Epithelial cell of proximal tubule (primary cell): ENCODE measurements around the gene EHMT2. TPM values are rescaled to one million over a fixed set of nuclear protein-coding genes. Genes with fewer than 3 reads are reported as not detected.

ENCODE experiments used
- DNase-seq: peaks from one replicate; pipeline ENCODE4 v3.0.0-alpha.2; 2011; ENCODE audit warnings: low read depth
- H3K4me3 ChIP-seq: 2 replicates; pipeline ENCODE4 v1.5.1; 2011; ENCODE audit warnings: low read depth, mild to moderate bottlenecking, low read length
- CTCF ChIP-seq: conservative IDR thresholded peaks from 2 replicates; pipeline ENCODE4 v1.5.1; 2012; ENCODE audit warnings: low read depth, mild to moderate bottlenecking, low read length
- total RNA-seq: library from RNA; depleted of rRNA; stranded (reverse); fragments of >200 nt; gene quantifications from 2 replicates; pipeline ENCODE4 v1.2.3, GENCODE V29; 2015

EHMT2 gene
- total RNA-seq, 1 donor from 2014 or later, result 44.0 TPM

DNA sequence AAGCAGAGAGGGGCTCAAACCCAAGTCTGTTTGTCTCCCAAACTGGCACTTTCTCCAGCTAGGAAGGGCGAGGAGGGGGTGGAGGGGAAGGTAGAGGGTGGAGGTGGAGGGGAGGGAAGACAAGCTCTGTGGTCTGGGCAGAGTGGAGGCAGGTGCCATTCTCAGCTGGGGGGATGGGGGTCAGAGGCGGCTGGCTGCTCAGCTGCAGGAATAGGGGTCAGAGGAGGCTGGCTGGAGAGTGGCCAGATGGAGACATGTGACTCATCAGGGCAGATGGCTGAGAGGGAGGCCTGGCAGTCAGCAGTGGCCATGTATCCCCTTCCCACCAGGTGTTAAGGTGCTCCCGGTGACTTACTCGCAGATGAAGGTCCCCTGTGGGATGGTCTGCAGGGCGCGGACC is 15.2 kb downstream of the EHMT2 start:
- no peak for DNase-seq
- TF ChIP-seq CTCF, result no peak
- H3K4me3 ChIP-seq, result no peak overlapping the region

DNA sequence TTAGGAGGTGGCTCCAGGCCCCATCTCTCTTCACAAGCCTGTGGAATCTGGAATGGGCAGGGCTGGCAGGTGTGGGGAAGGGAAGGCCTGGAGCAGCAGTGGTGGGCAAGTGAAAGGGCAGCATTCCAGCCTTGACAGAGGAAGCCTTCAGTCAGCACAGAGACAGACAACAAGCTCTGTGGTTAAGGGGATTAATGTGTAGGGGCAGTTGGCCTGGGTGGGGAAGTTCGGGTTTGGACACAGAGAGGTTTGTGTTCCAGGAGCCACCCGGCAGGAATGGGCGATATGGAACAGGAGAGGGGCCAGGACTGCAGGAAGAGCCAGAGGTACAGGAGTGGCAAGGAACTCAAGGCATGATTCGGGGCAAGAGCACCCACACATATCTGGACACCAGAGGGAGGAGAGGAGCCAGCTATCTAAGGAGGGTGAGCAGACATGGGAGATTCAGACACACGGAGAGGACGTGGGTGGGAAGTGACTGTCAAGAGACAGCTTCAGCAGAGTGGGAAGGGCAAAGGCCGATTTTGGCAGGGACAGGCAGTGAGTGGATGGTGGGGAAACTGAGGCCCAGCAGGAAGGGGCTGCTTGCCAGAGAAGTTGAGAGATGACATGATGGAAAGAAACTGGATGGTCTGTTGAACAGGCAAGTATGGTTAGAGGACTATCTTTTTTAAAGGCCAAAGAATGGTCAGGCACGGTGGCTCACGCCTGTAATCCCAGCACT is 16.2 kb downstream of the EHMT2 start:
- H3K4me3 ChIP-seq, result no peak overlapping the region
- TF ChIP-seq CTCF, result no peak
- DNase-seq, result no peak

DNA sequence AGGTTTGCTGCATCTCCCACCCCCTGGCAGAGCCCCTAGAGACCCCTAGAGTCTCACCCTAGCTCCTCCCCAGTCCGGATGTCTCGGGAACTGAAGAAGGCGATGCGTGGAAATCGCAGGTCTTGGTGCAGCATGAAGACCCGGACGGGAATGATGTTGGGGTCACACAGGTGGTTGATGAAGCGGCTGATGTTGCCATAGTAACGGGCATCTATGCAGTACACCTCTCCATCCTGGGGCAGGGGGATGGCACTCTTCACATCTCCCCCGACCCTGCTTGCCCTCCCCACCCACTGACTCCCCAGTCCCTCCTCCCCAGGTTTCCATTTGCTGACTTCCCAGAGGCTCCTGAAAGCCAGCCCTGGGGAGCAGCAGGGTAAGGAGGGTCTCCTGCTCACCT is 16.9 kb downstream of the EHMT2 start:
- no peak overlapping the region for H3K4me3 ChIP-seq
- DNase-seq, result no peak
- no peak for TF ChIP-seq CTCF

DNA sequence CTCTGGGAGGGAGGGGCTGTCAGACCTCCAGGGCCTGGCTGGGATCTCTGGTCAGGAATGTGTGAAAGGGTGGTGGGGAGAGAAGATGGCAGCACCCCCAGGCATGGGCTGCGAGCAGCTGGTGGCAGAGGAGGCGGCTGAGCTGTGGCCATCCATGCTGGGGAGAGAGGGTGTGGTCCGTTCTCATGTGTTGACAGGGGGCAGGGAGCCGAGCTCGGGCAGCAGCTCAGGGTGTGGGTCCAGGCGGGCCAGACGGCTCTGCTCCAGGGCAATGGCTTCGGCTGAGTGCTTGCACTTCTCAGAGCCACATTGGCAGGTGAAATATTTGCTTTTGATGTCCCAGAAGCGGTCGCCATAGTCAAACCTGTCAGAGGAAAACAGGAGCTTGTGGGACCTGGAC is 17.6 kb downstream of the EHMT2 start:
- DNase-seq, result no peak
- no peak for TF ChIP-seq CTCF

DNA sequence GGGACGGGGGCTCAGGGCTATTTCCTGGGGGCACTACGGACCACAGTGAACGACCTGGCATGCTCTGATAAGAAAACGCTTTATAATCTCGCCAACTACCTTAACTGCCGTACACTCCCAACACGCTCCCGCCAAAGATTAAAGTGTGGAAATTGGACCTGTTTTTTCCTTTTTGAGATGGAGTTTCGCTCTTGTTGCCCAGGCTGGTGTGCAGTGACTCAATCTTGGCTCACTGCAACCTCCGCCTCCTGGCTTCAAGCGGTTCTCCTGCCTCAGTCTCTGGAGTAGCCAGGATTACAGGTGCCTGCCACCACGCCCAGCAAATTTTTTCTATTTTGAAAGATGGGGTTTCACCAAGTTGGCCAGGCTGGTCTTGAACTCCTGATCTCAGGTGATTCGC is 18.4 kb downstream of the EHMT2 start:
- DNase-seq, result no peak
- TF ChIP-seq CTCF, result no peak
- H3K4me3 ChIP-seq, result no peak overlapping the region

More for the DNA sequence above, 17.6 kb downstream of the EHMT2 start:
- no peak overlapping the region for H3K4me3 ChIP-seq

DNA sequence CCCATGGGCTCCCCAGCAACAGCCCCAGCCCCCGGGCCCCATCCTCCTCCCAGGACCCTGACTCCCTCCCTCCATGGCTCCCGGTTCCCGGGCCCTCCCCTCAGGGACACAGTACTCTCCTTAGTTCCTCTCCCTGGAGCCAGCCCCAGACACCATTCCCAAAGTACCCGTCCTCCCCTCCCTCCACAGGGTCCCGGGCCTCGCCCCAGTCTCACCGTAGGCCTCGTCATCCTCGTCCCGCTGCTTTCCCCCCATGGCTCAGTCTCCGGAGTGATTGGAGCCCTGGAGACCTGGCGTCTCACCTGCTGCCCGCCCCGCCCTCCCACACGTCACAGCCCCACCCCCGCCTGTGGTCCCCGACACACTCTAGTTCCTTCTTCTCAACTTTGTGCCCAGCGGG is 18.8 kb downstream of the EHMT2 start, which contains the start of gene SLC44A4:
TSS of gene SLC44A4 (minus strand) at position 272 of the 400 bp plus-strand sequence. CDS start at position 255, 17 bp downstream.
- no peak for TF ChIP-seq CTCF
- DNase-seq, result no peak
- peak within 1 kb of the TSS; percentile 21 for H3K4me3 ChIP-seq

DNA sequence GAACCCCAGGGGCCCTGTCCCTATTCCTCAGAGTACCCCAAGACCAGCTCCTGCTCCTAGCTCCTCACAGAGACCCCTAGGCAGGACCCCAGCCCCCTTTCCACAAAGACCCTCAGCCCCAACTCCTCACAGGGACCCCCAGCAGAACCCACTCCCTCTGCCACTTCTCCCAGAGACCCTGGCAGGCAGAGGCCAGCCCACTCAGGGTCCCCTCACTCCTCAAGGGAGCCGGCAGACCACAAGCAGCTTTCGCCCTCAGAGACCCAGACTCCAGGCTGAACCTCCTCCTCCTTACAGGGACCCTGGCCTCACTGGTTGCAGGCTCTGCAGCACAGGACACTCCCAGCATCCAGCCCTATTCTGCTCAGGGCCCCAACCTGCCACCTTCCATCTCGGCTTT is 19.3 kb downstream of the EHMT2 start:
- TF ChIP-seq CTCF, result no peak
- DNase-seq, result no peak
- H3K4me3 ChIP-seq, result peak overlapping the region; percentile 21
